ENCODE measurements around the gene FUCA2.

DNA sequence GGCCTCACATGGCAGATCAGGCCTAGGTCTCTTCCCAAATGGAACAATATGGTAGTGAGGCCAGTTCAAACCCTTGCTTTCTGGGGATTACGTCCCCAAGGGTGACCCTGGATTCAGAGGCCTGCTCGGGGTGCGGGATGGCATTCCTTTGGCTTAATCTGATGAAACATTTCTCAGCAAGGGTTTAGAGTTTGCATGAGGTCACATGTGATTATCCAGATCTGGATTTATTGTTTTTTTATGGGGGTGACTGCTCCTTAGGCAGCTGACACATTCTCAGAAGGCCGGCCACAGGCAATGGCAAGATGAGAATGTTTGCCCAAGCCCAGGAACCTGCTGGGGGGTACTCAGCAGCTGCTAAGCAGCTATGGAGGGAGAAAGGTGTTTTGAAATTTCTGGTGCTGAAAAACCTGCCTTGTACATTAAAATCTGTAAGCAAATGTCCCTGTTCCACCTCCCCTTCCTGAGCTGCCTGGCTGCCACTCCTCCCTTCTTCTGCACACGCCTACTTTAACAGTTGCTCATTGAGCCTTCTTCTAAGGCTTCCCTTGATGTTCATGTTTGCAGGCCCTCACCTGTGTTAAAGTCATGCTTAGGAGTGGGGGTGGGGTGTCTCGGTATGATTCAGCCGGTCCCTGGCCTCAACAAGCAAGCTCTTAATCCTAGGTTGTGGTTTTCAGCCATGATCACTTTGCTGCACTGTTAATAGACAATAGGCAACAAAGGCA lies 37.9 kb upstream of the FUCA2 start:
- TF ChIP-seq, protein P1, sequence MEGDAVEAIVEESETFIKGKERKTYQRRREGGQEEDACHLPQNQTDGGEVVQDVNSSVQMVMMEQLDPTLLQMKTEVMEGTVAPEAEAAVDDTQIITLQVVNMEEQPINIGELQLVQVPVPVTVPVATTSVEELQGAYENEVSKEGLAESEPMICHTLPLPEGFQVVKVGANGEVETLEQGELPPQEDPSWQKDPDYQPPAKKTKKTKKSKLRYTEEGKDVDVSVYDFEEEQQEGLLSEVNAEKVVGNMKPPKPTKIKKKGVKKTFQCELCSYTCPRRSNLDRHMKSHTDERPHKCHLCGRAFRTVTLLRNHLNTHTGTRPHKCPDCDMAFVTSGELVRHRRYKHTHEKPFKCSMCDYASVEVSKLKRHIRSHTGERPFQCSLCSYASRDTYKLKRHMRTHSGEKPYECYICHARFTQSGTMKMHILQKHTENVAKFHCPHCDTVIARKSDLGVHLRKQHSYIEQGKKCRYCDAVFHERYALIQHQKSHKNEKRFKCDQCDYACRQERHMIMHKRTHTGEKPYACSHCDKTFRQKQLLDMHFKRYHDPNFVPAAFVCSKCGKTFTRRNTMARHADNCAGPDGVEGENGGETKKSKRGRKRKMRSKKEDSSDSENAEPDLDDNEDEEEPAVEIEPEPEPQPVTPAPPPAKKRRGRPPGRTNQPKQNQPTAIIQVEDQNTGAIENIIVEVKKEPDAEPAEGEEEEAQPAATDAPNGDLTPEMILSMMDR (IDR thresholded peaks at IDR 0.05): no peak
- TF ChIP-seq POLR2A (IDR thresholded peaks at IDR 0.05): no peak
